ENCODE results near the gene MARCO.

Gene MARCO, protein sequence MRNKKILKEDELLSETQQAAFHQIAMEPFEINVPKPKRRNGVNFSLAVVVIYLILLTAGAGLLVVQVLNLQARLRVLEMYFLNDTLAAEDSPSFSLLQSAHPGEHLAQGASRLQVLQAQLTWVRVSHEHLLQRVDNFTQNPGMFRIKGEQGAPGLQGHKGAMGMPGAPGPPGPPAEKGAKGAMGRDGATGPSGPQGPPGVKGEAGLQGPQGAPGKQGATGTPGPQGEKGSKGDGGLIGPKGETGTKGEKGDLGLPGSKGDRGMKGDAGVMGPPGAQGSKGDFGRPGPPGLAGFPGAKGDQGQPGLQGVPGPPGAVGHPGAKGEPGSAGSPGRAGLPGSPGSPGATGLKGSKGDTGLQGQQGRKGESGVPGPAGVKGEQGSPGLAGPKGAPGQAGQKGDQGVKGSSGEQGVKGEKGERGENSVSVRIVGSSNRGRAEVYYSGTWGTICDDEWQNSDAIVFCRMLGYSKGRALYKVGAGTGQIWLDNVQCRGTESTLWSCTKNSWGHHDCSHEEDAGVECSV
- total RNA-seq: 0 reads per million in 4 experiments

DNA sequence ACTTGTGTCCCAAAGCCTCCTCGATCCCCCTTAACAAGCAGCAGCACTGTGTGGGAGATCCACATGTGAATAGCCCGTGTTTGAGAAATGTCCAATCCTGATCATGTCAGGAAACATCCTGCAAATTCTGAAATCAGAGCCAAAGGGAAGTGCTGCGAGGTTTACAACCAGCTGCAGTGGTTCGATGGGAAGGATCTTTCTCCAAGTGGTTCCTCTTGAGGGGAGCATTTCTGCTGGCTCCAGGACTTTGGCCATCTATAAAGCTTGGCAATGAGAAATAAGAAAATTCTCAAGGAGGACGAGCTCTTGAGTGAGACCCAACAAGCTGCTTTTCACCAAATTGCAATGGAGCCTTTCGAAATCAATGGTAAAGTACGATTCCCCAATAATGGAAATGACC lies at the start of gene MARCO:
Gene MARCO (plus strand): TSS at position 164 of the 400 bp plus-strand sequence. CDS start 107 bp downstream, at position 271.
- no peak for DNase-seq

DNA sequence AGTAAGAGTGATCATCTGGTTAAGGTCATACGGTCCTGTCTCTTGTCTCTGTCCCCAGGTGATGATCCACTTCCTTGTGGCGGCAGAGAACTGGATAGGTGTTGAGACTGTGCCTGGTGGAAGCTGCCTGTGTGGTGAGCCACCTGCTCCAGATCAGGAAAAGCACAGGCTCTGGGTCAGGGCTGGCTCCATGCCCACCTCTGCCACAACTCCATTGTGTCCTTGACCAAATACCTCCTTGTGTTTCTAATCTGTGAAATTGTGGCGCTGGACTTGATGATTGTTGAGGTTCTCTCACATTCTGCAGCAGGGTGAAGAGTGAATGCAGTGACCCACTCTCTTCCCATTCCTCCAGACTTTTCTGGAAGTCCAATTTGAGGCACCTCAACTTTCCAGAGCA lies 48.9 kb upstream of the MARCO start:
- no peak for DNase-seq

DNA sequence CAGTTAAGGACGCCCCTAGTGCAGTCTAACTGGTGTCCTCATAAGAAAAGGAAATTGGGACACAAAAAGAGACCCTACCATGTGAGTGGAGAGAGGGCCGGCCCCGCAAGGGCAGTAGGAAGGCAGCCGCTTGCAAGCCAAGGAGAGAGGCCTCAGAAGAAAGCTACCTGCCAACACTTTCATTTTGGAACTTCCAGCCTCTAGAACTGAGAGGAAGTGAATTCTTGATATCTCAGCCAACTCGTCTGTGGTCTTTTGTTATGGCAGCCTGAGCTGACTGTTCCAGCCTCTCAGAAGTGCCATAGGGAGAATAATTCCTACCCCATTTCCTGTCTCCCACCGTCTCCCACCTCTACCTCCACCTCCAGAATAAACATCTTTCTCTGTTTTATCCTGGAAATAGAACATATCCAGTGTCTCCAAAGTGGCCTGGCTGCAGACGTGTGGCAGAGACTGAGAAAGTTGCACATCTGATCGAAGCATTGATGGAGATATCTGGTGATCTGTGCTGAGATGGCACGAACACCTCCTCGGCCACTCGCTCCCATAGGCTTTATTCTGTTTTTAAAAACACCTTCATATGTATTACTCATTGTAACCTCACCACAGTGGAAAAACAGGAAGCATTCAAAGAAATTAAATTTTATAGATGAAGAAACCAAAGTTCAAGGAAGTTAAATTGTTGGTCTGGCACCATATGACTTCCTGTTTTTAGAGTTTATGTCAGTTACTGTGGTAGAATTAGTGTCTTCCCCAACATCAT lies 39.5 kb upstream of the MARCO start:
- no peak for DNase-seq

DNA sequence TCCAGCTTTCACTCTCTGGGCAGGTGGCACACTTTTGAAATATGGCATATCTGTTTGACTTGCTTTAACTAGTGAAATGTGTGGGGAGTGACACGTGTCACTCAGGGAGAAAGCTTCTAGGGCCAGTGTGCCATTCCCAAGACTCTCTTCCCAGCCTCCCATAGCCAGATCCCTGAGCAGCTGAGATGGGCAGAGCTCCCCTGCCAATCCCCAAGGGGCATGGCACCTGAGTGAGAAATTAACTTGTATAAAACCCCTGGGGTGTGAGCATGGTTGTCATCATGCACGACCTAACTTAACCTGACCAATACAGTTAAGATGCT lies 39.0 kb upstream of the MARCO start:
- DNase-seq: no peak

DNA sequence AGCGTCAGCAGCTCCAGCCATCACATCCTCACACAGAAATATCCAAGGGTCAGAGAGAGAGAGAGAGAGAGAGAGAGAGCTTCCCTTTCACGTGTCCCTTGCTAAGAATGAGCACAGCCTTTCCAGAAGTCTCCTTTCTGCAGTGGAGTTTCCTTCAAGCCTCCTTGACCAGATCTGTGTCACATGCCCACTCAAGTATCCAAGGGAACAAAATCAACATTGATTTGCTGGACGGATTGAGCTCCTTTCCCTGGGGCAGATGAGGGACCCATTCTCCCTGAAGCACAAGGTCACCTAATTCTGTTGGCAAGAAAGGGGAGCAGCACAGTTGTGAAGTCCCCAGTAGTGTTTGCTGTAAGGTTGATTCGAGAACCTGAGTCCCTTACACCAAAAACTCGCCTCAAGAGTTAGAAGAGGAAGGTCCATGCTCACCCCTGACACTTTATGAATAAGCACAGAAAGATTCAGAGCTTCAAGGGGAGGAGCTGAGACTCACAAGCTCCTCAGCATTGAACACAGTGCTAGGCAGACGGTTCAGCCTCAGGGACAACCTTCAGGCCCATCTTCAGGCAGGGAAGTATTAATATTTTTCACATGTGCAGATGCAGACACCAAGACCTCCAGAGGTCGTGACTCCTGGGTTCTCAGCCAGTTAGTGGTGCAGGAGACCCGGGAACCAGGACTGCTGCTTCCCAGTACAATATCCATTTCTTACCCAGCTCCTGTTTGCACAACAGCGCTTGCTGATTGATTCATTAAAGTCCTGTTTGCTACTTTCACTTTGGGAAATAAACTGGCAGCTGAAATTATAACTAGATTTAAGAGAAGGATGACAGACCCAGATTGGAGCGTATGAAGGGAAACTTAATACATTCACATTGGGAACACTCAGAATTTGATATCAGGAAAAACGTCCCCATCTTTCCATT lies 38.2 kb upstream of the MARCO start:
- DNase-seq: no peak

DNA sequence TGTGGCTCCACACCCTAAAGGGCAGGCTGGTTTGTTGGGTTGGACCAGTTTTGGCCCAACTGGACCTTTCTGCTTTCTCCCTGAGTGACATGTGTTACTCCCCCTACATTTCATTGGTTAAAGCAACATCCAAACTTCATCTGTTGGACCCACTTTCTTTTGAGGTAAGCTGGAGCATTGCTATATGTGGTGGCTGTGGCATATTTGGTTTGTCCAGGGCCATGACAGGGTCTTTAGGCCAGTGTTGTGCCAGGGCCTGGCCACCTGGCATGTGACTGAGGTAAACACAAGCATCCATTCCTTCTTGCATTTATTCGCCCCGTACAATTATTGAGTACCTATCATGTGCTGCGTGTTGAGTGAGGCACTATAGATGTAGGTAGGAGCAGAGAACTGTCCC lies 36.8 kb upstream of the MARCO start:
- DNase-seq: no peak

DNA sequence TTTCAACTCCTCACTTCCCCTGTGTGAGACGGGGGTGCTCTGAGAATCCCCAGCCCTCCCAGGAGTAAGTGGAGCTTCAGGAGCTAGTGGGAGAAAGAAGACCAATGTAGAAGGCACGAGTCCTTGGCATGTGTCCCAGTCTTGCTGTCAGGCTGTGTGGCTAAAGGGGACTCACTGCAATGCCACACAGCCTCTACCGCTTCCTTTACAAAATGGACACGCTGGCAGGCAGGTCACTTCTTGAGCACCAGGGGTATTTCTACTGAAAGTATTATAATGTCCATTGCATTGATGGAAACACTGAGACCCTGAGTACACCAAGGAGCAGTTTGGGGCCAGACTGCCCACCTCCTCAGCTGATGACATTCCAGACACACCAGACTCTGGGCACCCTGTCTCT lies 35.8 kb upstream of the MARCO start:
- no peak for DNase-seq

DNA sequence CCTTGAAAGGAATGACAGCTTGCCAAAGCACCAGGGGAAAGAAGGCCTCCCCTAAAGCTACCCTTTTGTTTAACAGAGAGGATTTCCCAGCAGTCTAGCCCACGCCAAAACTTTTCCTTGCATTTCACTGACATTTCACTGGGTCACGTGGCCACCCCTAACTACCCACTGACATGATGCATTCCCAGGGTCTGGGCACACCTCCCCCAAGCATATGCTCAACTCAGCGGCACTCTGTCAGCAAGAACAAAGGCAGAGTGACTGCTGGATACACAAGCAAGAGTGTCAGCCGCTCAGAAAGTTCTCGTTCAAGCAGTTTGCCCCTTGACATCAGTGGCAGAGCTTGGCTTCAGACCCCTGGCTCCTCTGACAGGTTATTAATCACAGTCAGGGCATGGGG lies 34.2 kb upstream of the MARCO start:
- DNase-seq: no peak

DNA sequence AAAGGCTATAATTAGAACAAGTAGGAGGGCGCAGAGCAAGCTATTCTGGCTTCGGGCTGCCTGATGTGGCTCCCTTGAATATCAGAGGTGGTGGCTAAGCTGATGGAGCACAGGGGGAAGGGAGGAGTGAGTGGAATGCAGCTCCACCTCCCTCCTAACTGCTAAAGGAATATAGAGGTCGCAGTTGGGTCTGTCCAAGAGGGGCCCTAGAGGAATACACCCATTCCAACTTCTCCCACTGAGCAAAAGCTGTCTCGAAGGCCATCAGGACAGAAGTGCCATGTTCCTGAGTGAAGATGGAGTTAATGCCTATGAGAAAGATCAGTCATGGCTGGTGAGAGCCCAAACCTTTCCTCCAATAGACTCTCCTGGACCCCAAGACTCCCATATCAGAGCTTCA lies 32.8 kb upstream of the MARCO start:
- no peak for DNase-seq

DNA sequence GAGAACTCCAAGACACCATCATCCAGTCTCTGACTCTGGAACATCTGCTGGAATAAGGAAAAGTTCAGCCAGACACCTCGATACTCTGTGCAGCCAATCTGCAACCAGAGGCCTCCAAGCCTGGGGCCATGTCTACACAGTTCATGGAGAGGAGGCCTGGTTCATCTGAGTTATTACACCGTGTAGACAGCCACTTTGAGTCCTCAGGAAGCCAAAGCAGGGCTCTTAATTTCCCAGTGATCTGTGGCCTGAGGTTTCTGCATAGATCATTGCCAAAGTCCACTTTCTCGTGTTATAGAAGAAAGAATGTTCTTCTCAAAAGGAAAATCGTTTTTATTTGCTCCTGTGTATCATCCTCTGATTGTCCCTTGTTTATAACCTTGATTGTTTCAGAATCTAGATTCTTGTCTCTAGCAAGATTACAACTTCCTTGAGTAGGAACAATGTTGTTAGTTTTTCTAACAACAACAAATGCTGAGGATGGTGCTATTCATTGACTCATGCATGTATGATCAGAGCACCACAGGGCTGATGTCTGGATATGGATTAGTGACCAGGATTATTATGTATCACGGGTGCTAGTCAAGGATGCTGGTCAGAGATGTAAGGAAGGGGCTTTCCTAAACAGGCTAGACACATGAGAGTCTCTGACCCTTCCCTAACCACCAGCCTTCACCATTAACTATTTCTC lies 30.7 kb upstream of the MARCO start:
- DNase-seq: no peak

DNA sequence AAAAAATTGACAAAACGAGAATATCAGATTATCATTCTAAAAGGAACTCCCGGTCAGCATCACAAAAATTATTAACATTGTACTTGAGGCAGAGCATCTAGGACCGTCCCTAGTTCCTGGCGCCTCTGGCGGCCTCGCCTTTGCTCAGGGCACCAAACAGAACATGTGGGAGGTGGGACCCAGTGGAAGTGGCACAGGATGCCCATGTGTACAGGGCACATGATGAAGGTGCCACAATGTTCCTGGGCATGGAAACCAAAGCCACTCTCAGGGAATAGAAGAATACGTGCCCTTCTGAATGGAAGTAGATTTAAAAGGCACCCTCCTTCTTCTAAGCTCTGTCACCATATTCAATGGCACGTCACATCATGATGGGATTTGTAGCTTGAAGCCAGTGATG lies 30.1 kb upstream of the MARCO start:
- no peak for DNase-seq

DNA sequence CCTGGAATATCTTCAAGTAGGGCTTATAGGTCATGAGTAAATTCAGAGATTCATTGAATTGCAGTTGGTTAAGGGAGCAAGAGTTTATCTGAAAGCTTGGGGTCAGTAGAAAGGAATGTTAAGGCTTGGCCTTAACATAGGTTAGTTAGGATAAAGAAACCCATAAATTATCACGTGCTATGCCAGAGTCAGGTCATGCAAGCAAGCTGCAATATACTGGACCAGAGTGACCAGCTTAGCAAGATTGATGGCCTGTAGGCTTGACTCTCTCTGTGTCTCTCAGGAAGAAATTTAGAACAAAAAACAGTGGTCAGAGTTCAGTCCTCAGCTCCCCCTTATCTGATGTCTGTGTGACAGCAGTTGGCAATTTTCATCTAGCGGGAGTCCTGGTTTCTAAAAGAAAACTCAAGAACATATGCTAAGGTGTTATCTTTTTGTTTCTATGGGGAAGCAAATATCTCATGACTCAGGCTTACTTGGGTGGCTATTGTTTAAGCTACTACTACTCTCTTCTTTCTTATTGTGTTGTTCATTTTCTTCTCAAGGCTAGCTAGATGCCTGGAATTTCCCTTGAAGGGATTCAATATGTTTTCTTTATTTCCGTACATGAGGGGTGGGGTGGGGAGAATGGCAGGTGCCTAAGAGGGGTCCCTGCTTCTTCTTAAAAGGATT lies 28.7 kb upstream of the MARCO start:
- no peak for DNase-seq

DNA sequence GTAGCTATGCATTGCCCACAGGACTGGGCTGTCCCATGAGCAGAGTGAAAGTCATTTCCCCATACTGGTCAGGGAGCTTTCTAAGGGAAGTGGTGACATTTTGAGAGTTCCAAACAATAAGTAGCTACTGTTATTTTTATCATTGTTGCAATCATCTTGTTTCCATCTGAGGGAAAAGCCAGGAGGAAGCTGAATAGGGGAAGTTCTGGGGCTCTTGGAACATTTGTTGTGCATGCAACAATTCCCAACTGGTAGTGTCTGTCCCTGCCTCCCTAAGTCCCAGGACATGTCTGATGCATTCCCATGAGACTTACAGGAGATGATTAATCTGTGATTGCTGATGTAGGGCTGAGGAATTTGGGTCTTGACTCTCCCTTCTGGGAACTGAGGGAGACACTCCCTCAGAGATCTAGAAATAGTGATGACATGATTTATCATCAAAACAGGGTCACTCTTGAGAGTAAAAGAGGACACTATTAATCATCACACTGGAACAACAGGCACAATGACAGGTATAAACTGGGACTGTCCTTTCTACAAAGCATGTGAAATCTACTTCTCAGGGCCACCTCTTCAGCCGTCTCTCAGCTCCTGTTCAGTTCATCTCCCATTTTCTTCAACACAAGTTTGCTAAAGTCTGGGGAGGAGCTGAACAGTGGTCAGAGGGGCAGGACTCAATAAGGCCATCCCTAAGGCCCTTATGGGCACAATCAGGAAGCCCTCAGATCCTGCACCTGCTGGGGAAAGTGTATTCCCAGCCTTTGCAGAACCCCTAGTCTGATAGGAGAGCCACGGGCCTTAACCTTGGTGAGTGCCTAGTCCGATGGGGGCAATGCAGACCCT lies 28.0 kb upstream of the MARCO start:
- no peak for DNase-seq

DNA sequence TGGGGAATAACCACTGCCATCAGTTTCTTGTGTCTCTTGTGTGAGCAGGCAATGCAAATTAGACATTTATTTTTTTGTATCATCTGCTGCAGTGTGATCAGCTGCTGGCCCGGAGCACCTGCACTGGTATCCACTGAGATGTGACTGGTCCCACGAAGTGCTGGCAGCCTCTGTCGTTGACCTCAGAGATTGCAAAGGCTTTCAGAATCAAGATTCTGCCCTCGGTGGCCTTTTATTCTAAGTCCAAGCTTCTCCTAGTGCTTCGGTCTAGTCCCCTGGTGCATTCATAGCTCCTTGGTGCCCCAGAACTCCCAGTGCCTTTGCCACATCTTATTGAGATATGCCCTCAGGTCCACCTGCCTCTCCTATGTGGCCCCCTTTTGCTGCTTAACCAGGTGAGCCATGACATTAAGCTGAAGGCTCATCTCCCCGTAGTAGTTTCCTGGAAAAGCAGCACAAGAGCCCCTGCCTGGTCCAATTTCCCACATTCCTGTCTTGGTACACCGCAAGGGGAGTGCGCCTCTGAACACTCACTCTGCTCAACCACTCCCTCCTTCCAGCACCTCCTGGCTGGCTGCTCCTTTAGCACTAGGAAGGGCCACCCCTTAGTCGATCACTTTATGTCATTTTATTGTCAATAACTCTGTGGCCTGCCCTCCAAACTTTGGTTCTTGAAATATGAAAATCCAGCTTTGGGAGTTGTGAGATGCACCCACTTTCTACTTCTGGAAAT lies 27.1 kb upstream of the MARCO start:
- no peak for DNase-seq

DNA sequence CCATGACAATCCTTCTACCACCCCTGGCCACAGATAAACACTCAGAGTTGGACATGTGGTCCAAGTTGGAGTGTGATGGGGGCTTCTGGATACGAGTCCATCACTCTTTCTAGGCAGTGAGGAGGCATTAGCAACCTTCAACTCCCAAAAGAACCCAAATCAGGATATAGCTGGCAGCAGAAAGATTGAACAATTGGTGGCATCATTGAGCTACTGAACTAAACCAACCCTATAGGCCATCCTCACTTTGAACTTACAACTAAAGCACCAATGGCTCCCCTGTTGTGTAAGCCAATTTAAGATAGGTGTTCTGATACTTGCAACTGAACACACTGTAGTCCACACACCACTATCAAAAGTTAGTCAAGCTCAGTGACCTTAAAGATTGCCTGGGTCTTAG lies 24.0 kb upstream of the MARCO start:
- no peak for DNase-seq

DNA sequence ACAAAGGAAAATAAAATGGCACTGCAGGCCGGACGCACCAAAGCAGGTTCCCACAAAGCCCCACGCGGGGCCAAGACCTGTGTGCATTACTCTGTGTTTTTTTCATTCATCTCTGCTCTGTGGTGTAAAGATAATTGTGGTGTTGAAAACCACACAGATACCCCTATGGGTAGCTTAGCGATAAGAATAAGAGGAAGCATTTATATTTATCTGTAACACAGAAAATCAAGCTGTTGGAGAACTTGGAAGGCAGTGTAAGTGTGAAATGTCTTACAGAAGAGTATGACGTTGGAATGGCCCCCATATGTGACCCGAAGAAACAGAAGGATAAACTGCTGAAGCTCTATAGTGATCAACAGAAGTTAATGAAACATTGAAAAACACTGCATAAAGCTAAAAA lies 20.3 kb upstream of the MARCO start:
- no peak for DNase-seq

DNA sequence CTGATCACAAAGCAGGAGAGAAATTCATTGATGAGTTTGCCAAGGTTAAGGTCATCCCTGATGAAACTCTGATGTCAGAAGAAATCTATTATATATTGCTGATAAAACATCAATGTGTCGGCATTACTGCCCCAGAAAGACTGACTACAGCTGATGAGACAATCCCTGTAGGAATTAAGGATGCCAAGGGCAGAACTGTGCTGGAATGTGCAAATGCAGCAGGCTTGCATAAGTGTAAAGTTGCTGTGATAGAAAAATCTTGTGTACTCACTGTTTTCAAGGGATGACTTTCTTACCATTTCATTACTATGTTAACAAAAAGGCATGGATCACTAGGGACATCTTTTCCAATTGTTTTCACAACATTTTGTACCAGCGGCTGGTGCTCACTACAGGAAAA lies 19.7 kb upstream of the MARCO start:
- no peak for DNase-seq

DNA sequence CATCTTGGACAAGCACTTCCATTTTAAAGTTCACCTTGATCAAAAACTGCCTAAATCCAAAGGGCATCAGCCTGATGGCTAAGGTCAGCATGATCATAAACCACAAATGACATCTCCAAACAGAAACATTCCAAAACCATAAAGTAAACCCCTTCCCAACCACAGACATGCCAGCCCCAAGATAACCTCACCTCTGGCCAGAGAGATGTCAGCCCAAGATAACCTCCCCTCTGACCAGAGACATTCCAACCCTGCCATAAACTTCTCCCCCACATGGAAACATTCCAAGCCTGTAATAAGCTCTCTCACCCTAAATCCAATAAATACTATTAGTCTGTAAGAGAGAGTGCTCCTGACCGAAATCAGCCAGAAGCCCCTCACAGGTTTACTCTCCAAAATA lies 18.6 kb upstream of the MARCO start:
- DNase-seq: no peak

DNA sequence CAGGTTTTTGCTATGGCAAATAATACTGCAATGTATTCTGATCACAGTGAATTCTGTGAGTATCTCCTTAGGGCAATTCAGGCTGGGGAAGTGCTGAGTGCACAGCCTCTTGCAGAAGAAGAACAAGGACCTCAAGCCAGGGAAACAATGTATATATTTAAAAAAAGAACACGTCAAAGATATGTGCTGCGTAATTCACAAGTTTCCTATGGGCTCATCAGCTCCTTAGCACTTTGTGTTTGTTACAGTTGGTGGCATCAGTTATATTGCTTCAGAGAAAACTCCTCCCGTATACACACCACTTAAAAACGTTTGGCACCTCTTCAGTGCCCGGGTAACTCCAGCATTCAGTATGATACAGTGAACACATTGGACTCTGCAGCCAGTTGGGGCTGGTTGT lies 16.5 kb upstream of the MARCO start:
- DNase-seq: no peak

DNA sequence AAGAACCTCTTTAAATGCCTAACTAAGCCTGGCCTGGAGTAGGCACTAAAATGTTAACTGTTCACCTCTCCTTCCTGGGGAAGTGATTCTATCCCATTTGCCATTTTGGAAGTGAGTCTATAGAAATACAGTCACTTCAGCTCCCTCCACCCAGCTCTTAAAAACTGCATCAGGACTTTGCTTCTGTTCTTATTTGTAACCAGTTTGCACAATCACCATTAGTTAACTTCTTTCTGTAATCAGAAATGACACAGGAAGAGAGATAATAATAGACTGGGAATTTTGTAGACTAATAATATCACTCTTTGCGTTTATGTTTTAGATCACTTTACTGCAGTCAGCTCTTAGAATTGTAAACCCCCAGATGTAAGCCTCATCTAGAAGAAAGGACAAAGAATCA lies 16.0 kb upstream of the MARCO start:
- DNase-seq: no peak

All from effector CD8-positive, alpha-beta T cell (primary cell).